ENCODE data around the gene NUP210L. TPM values are rescaled to one million over a fixed set of nuclear protein-coding genes. Genes with fewer than 3 reads are reported as not detected.

NUP210L gene
- total RNA-seq: under 0.01 and 0.10 TPM in 2 replicates

GRCh38 chr1:154154534-154155191, at the start of gene NUP210L:
NUP210L (minus strand) TSS chr1:154155073.

GRCh38 chr1:154191990-154192461, 37.2 kb upstream of the NUP210L start, which contains the start of gene TPM3:
TPM3 (minus strand) TSS chr1:154192100; CDS start chr1:154192018, 82 bp downstream.

GRCh38 chr1:153990468-153991150, 164.3 kb downstream of the NUP210L start, which contains the start of gene RPS27:
RPS27 (plus strand) TSS chr1:153990762; CDS start chr1:153990797, 35 bp downstream.

GRCh38 chr1:153985941-153986761, 168.7 kb downstream of the NUP210L start, which contains the start of gene RAB13:
RAB13 (minus strand) TSS chr1:153986339; CDS start chr1:153986236, 103 bp downstream.

GRCh38 chr1:153977250-153978240, 177.3 kb downstream of the NUP210L start, which contains the start of gene JTB:
JTB (minus strand) TSS chr1:153977674; CDS start chr1:153977252, 422 bp downstream.

GRCh38 chr1:153967107-153967999, 187.5 kb downstream of the NUP210L start, which contains the start of gene CREB3L4:
CREB3L4 (plus strand) TSS chr1:153967902; CDS start chr1:153968526, 624 bp downstream.

GRCh38 chr1:153963030-153963849, 191.6 kb downstream of the NUP210L start, which contains the start of gene SLC39A1:
SLC39A1 (minus strand) TSS chr1:153963537; CDS start chr1:153962715, 822 bp downstream.

GRCh38 chr1:153958111-153958960, 196.5 kb downstream of the NUP210L start, which contains the start of gene CRTC2:
CRTC2 (minus strand) TSS chr1:153958612; CDS start chr1:153958497, 115 bp downstream.

GRCh38 chr1:153946622-153947241, 208.1 kb downstream of the NUP210L start, which contains the start of gene DENND4B:
DENND4B (minus strand) TSS chr1:153946718; CDS start chr1:153944374, 2,344 bp downstream.

Small RNA genes within 50 kb of the gene (small RNA-seq; reads per million reads assigned to genes)
- gene MIR190B: 1.2 reads per million, percentile 66 among the genes with 10 or more reads in this experiment
- gene MIR5698: not detected
- not detected for gene MIR6737
- not detected for gene RNU6-179P

Other genes starting within 250 kb of the NUP210L start
- gene GATAD2B, start 232.1 kb downstream of the NUP210L start, total RNA-seq: 15.9 and 21.2 TPM in 2 replicates
- 25.2 and 28.4 TPM in 2 replicates for gene DENND4B, start 208.4 kb downstream of the NUP210L start, total RNA-seq
- gene CRTC2, start 196.5 kb downstream of the NUP210L start, total RNA-seq: 8.8 and 12.1 TPM in 2 replicates
- 100 and 102 TPM in 2 replicates for gene SLC39A1, start 191.5 kb downstream of the NUP210L start, total RNA-seq
- gene CREB3L4, start 187.2 kb downstream of the NUP210L start, total RNA-seq: 6.1 and 9.1 TPM in 2 replicates
- gene JTB, start 177.4 kb downstream of the NUP210L start, total RNA-seq: 114 and 132 TPM in 2 replicates
- 61.6 and 63.0 TPM in 2 replicates for gene RAB13, start 168.7 kb downstream of the NUP210L start, total RNA-seq
- gene RPS27, start 164.3 kb downstream of the NUP210L start, total RNA-seq: 882 and 1,570 TPM in 2 replicates
- gene TPM3, start 37.0 kb upstream of the NUP210L start, total RNA-seq: 741 and 1,680 TPM in 2 replicates
- not detected in 2 replicates for gene CFAP141, start 51.3 kb upstream of the NUP210L start, total RNA-seq
- 129 and 154 TPM in 2 replicates for gene UBAP2L, start 65.9 kb upstream of the NUP210L start, total RNA-seq
- 116 and 120 TPM in 2 replicates for gene HAX1, start 117.6 kb upstream of the NUP210L start, total RNA-seq
- 0.65 TPM in 1 of 2 replicates, not detected in the other for gene AQP10, start 166.0 kb upstream of the NUP210L start, total RNA-seq
- gene ATP8B2, start 170.5 kb upstream of the NUP210L start, total RNA-seq: 82.0 and 84.5 TPM in 2 replicates